ENCODE results near the gene PSMB2. TPM values are rescaled to one million over a fixed set of nuclear protein-coding genes. Genes with fewer than 3 reads are reported as not detected.
"Not testable (repeated sequence)": the region's sequence is repeated elsewhere in the genome, so short reads cannot be mapped to it uniquely, and the experiment has no call there.

The PSMB2 gene
- total RNA-seq, 1 donor from 2014 or later: 85.6 TPM

GRCh38 chr1:35591211-35591610, 50.1 kb downstream of the PSMB2 start:
- no peak overlapping the region for H3K4me3 ChIP-seq (ENCODE audit: low read depth, low read length)
- no peak for TF ChIP-seq CTCF (conservative IDR thresholded peaks at IDR 0.05; ENCODE audit: low read depth, low read length)
- DNase-seq (ENCODE audit: low read depth): no peak

- no peak overlapping the region for H3K4me3 ChIP-seq (ENCODE audit: low read depth, low read length)
- TF ChIP-seq CTCF (conservative IDR thresholded peaks at IDR 0.05; ENCODE audit: low read depth, low read length): no peak
- no peak for DNase-seq (ENCODE audit: low read depth)
Observed at GRCh38 chr1:35590476-35591040, 50.8 kb downstream of the PSMB2 start.

- no peak for DNase-seq (ENCODE audit: low read depth)
- no peak for TF ChIP-seq CTCF (conservative IDR thresholded peaks at IDR 0.05; ENCODE audit: low read depth, low read length)
- H3K4me3 ChIP-seq (ENCODE audit: low read depth, low read length): no peak overlapping the region
Observed at GRCh38 chr1:35589516-35590427, 51.6 kb downstream of the PSMB2 start.

- no peak for TF ChIP-seq CTCF (conservative IDR thresholded peaks at IDR 0.05; ENCODE audit: low read depth, low read length)
- no peak overlapping the region for H3K4me3 ChIP-seq (ENCODE audit: low read depth, low read length)
- DNase-seq (ENCODE audit: low read depth): no peak
Observed at GRCh38 chr1:35588197-35588910, 53.0 kb downstream of the PSMB2 start.

- no peak overlapping the region for H3K4me3 ChIP-seq (ENCODE audit: low read depth, low read length)
- TF ChIP-seq CTCF (conservative IDR thresholded peaks at IDR 0.05; ENCODE audit: low read depth, low read length): no peak
Observed at GRCh38 chr1:35587736-35588135, 53.6 kb downstream of the PSMB2 start.

GRCh38 chr1:35586808-35587207, 54.5 kb downstream of the PSMB2 start:
- DNase-seq (ENCODE audit: low read depth): no peak

More at GRCh38 chr1:35587736-35588135, 53.6 kb downstream of the PSMB2 start:
- DNase-seq (ENCODE audit: low read depth): no peak

GRCh38 chr1:35585805-35586204, 55.5 kb downstream of the PSMB2 start:
- not testable (repeated sequence) for DNase-seq (ENCODE audit: low read depth); H3K4me3 ChIP-seq (ENCODE audit: low read depth, low read length)

More at GRCh38 chr1:35586808-35587207, 54.5 kb downstream of the PSMB2 start:
- TF ChIP-seq CTCF (conservative IDR thresholded peaks at IDR 0.05; ENCODE audit: low read depth, low read length): no peak
- no peak overlapping the region for H3K4me3 ChIP-seq (ENCODE audit: low read depth, low read length)

All from epithelial cell of proximal tubule (primary cell).